DND-41 (cell line): ENCODE measurements around the gene PPFIA2.

Experiments used
- ATAC-seq: fragments of 200-7000 bp; cut with Tn5 transposase; 3 replicates; pipeline ENCODE4 v1.9.1; 2021; ENCODE audit warnings: low read depth; ENCODE audit not compliant: insufficient read depth
- DNase-seq: peaks from one replicate; pipeline ENCODE4 v3.0.0-alpha.2; 2020
- H2AFZ ChIP-seq: 2 replicates; pipeline ENCODE4 v1.6.0; 2012; ENCODE audit warnings: low read depth, low read length
- H3K27ac ChIP-seq: 2 replicates; pipeline ENCODE4 v1.5.1; 2012; ENCODE audit warnings: low read length, inconsistent platforms
- H3K27me3 ChIP-seq: fragments of 200-600 bp; sonication (generic); 2 replicates; pipeline ENCODE4 v1.6.0; 2012; ENCODE audit warnings: low read length, mild to moderate bottlenecking, inconsistent platforms; ENCODE audit not compliant: insufficient read depth, poor library complexity
- H3K36me3 ChIP-seq: 2 replicates; pipeline ENCODE4 v1.5.1; 2012; ENCODE audit warnings: low read length, inconsistent platforms; ENCODE audit not compliant: insufficient read depth
- H3K4me1 ChIP-seq: 2 replicates; pipeline ENCODE4 v1.5.1; 2012; ENCODE audit warnings: mild to moderate bottlenecking, low read length; ENCODE audit not compliant: insufficient read depth
- H3K4me2 ChIP-seq: 2 replicates; pipeline ENCODE4 v1.6.0; 2012; ENCODE audit warnings: mild to moderate bottlenecking, moderate library complexity, low read length, inconsistent platforms; ENCODE audit not compliant: insufficient read depth
- H3K4me3 ChIP-seq, 2 experiments: fragments of 200-600 bp in 1 of 2; shearing (Covaris generic) in 1 of 2; 2 replicates each; pipeline ENCODE4 v1.5.1; 2012 to 2016; ENCODE audit warnings: inconsistent platforms in 2 of 2, low read length in 2 of 2, mild to moderate bottlenecking in 2 of 2, low read depth in 1 of 2, moderate library complexity in 1 of 2
- H3K79me2 ChIP-seq: 2 replicates; pipeline ENCODE4 v1.6.0; 2012; ENCODE audit warnings: low read length, inconsistent platforms; ENCODE audit not compliant: insufficient read depth
- H3K9ac ChIP-seq: 2 replicates; pipeline ENCODE4 v1.6.0; 2012; ENCODE audit warnings: low read depth, mild to moderate bottlenecking, inconsistent platforms, low read length, moderate library complexity
- H3K9me3 ChIP-seq: 2 replicates; pipeline ENCODE4 v1.5.1; 2012; ENCODE audit warnings: low read length, moderate library complexity, mild to moderate bottlenecking, inconsistent platforms; ENCODE audit not compliant: insufficient read depth, severe bottlenecking
- H4K20me1 ChIP-seq: 2 replicates; pipeline ENCODE4 v1.6.0; 2012; ENCODE audit warnings: low read length; ENCODE audit not compliant: insufficient read depth
- CTCF ChIP-seq: IDR thresholded peaks from 2 replicates; pipeline ENCODE4 v1.5.1; 2012; ENCODE audit warnings: borderline replicate concordance, low read length, moderate library complexity, mild to moderate bottlenecking; ENCODE audit not compliant: poor library complexity, severe bottlenecking; ENCODE audit errors: extremely low read depth
- EZH2 ChIP-seq: IDR thresholded peaks from 3 replicates; pipeline ENCODE4 v1.6.1; 2012; ENCODE audit warnings: borderline replicate concordance, low read depth, mild to moderate bottlenecking, moderate library complexity, low read length, inconsistent platforms; ENCODE audit not compliant: severe bottlenecking

Gene PPFIA2

DNA sequence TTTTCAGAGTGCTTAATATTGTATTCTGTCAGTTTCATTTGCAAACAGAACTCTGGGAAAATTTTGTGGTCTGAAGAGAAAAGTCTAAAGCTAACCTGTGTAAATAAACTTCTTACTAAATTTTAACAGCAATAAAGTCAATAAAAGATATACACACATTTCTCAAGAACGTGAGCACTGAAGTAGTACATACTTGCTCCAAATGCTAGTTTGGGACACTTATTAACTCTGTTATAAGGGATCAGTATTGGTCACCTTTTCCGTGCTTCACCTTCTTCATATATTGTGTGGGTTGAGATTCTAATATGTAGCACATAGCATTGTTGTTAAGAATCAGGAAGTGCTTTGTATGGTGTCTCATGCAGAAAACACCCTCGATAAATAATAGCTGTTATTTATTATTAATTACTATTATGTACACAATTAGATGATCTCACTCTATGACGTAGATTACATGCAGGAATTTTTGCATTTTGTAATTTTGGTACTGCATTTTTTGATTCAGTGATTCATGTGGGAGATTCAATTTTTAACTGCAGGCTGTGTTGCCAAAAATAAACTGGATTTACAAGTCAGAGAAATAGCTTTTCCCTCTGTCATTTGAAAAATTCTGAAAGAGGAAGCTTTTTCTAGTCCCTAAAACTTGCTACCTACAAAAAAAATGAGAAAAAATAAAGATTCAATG is 380.4 kb downstream of the PPFIA2 start:
- Histone ChIP-seq H3K9ac (no peak overlapping the region), H3K4me1 (no peaks in the 10 kb centered on the region), H3K27me3 (no peaks in the 10 kb centered on the region), H3K27ac (no peak overlapping the region), H3K36me3 (no peaks in the 10 kb centered on the region), H3K79me2 (no peaks in the 10 kb centered on the region), H3K9me3 (no peaks in the 10 kb centered on the region), H2AFZ (no peak overlapping the region), H3K4me2 (no peak overlapping the region), H4K20me1 (no peaks in the 10 kb centered on the region), H3K4me3 (no peak overlapping the region)
- ATAC-seq (no peak), DNase-seq (no peak)
- TF ChIP-seq CTCF, result no peak
- no peak for TF ChIP-seq EZH2

GRCh38 chr12:81377771-81378170 is 381.4 kb downstream of the PPFIA2 start:
- TF ChIP-seq CTCF, result no peak
- no peak for TF ChIP-seq EZH2
- H3K36me3 ChIP-seq, result no peaks in the 10 kb centered on the region
- no peaks in the 10 kb centered on the region for H3K4me1 ChIP-seq
- ATAC-seq, result no peak
- H3K27me3 ChIP-seq, result no peaks in the 10 kb centered on the region
- H3K9me3 ChIP-seq, result no peaks in the 10 kb centered on the region
- H3K79me2 ChIP-seq, result no peaks in the 10 kb centered on the region
- no peaks in the 10 kb centered on the region for H4K20me1 ChIP-seq
- H3K4me2 ChIP-seq, result no peak overlapping the region
- H3K27ac ChIP-seq, result no peak overlapping the region
- H2AFZ ChIP-seq, result no peak overlapping the region
- H3K4me3 ChIP-seq, result no peak overlapping the region
- no peak for DNase-seq
- H3K9ac ChIP-seq, result no peak overlapping the region

DNA sequence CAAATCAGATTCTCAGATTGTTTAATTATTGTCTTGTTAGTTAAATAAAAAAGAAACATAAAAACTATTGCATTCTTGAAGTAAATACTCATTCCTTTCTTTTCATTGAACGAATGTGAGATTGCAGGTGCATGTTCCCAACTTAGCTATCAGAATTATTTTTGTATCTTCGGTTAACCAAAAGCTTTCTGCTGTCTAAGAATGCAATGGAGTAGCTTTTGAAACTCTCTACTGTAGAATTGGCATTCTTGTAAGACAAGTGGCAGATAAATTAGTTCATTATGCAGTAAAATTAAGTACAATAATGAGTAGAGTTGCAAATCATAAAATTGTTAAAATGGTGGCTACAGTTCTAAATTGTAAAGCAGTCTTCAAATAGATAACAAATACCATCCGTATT is 383.2 kb downstream of the PPFIA2 start:
- Histone ChIP-seq H3K9me3 (no peaks in the 10 kb centered on the region), H3K9ac (no peak overlapping the region), H3K4me3 (no peak overlapping the region), H3K79me2 (no peaks in the 10 kb centered on the region), H3K36me3 (no peaks in the 10 kb centered on the region), H3K4me1 (no peaks in the 10 kb centered on the region), H3K27ac (no peak overlapping the region), H4K20me1 (no peaks in the 10 kb centered on the region), H3K27me3 (no peaks in the 10 kb centered on the region), H2AFZ (no peak overlapping the region), H3K4me2 (no peak overlapping the region)
- no peak for ATAC-seq
- no peak for DNase-seq
- TF ChIP-seq EZH2 (no peak), CTCF (no peak)
